CD4-positive, alpha-beta T cell treated with Interleukin-21 for 1 hour (primary cell): Measurements from ENCODE around the gene CPLX3.

Experiments
- DNase-seq: peaks from one replicate; pipeline ENCODE4 v3.0.0-alpha.2; 2020

CPLX3 gene

GRCh38 chr15:74788683-74789151, 37.7 kb upstream of the CPLX3 start:
- DNase-seq: peak; percentile 71

GRCh38 chr15:74789171-74789631, 37.2 kb upstream of the CPLX3 start:
- no peak for DNase-seq

GRCh38 chr15:74789741-74790079, 36.7 kb upstream of the CPLX3 start:
- DNase-seq: no peak

GRCh38 chr15:74790080-74790916, 36.1 kb upstream of the CPLX3 start:
- no peak for DNase-seq

GRCh38 chr15:74791007-74791406, 35.4 kb upstream of the CPLX3 start:
- no peak for DNase-seq

GRCh38 chr15:74791667-74792066, 34.8 kb upstream of the CPLX3 start:
- DNase-seq: no peak

GRCh38 chr15:74792227-74793016, 34.0 kb upstream of the CPLX3 start:
- no peak for DNase-seq

GRCh38 chr15:74793135-74794028, 33.0 kb upstream of the CPLX3 start:
- DNase-seq: peak; percentile 81

GRCh38 chr15:74794248-74794969, 32.0 kb upstream of the CPLX3 start:
- DNase-seq: no peak

- no peak for DNase-seq
Measured at GRCh38 chr15:74794970-74795349, 31.5 kb upstream of the CPLX3 start.

- DNase-seq: no peak
Measured at GRCh38 chr15:74795966-74796625, 30.3 kb upstream of the CPLX3 start.

GRCh38 chr15:74798388-74799254, 27.8 kb upstream of the CPLX3 start:
- no peak for DNase-seq

GRCh38 chr15:74799255-74799855, 27.1 kb upstream of the CPLX3 start:
- DNase-seq: no peak

GRCh38 chr15:74799856-74800558, 26.4 kb upstream of the CPLX3 start:
- DNase-seq: peak; percentile 92

GRCh38 chr15:74800559-74801094, 25.8 kb upstream of the CPLX3 start:
- DNase-seq: no peak

GRCh38 chr15:74801311-74801997, 25.0 kb upstream of the CPLX3 start:
- no peak for DNase-seq

GRCh38 chr15:74802290-74802689, 24.1 kb upstream of the CPLX3 start:
- DNase-seq: no peak

- DNase-seq: no peak
Measured at GRCh38 chr15:74802862-74803447, 23.5 kb upstream of the CPLX3 start.
